ENCODE data around the gene SNX20.

The SNX20 gene

DNA sequence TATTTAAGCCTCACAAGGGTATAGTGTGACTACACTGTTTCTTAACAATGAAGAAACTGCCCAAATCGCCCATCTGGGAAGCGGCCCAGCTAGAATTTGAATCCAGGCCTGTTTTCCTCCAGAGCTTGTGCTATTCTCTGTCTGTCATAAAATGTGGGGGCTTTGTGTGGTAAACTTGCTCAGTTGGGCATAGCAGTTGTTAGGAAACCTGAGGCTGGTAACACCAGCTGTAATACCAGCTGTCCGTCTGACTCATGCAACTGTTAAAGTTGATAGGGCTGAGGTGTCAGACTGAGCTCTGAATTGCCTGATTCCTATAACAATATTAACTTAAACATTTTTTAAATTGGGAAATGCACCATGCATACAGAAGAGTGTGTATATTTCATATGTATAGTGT lies 21.6 kb upstream of the SNX20 start:
- DNase-seq, result no peak

GRCh38 chr16:50699326-50700159 lies 18.4 kb upstream of the SNX20 start:
- DNase-seq, result peak; percentile 60 to 61

DNA sequence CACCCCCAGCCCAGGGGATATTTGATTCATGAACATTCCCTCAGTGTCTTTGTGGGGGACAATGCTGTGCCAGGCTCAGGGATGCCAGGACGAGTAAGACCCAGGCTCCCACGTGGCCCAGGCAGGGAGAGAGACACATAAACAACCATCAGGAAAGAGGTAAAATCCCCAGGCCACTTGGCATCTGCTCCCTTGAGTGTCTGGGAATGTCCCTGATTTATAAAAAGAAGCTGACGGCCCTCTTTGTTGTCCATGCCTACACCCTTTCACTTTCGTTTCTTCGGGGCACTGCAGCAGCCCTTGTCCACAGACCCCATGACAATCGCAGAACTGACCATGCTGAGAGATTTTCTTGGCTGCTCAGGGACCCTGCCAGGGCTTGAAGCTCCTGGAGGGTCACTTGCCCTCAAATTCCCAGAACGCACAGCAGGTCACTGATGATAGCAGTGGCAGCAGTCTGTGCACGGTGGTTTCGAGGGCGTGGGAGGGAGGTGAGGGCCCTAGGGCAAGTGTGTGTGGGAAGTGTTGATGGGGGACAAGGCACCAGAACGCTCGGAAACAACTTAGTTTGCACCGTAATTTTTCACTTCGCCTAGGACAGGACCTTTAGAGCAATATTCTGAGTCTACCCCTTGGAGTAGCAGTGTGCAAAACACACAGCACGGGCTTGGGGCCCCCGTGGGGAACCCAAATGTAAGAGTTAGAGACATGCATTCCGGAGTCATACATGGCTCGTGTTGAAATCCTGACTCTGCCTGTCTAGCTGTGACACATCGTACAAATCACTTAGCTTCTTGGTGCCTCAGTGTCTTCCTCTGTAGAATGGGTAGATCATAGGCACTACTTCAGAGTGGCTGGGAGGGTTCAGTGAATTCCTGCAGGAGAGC lies 17.0 kb upstream of the SNX20 start:
- DNase-seq, result peak; percentile 42 to 59

DNA sequence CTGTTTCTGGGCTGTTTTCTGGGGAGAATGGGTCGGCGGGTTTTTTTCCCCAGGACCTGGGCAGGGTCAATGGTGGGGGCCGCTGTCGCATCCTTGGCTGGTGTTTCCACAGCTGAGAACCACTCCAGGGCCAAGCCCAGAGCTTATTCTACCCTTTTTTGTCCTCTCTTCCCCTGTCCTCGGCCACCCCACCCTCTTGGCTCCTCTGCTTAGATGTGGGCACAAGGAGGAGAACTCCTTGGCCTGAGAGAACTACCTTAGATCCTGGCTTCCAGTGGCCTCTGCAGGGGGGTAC lies 16.3 kb upstream of the SNX20 start:
- DNase-seq, result no peak

- peak; percentile 47 to 60 for DNase-seq
Measured at GRCh38 chr16:50696575-50697420, 15.7 kb upstream of the SNX20 start.

DNA sequence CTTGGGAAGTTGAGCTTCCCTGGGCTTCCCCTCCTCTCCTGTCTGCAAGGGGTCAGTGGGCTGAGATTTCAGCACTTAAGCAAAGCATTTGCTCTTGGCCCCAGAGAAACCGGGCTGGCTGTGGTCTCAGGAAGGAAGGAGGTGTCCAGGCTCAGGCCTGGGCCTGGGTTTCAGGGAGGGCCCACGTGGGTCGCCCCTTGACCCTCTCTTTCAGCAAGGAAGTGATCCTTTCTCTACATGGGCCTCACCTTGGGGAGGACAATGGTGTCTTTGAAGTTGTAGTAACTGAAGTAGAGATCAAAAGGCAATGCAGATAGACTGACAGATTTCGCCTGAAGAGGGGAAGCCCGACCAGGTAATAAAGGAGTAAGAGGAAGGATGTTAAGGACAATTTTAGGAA lies 15.0 kb upstream of the SNX20 start:
- no peak for DNase-seq

DNA sequence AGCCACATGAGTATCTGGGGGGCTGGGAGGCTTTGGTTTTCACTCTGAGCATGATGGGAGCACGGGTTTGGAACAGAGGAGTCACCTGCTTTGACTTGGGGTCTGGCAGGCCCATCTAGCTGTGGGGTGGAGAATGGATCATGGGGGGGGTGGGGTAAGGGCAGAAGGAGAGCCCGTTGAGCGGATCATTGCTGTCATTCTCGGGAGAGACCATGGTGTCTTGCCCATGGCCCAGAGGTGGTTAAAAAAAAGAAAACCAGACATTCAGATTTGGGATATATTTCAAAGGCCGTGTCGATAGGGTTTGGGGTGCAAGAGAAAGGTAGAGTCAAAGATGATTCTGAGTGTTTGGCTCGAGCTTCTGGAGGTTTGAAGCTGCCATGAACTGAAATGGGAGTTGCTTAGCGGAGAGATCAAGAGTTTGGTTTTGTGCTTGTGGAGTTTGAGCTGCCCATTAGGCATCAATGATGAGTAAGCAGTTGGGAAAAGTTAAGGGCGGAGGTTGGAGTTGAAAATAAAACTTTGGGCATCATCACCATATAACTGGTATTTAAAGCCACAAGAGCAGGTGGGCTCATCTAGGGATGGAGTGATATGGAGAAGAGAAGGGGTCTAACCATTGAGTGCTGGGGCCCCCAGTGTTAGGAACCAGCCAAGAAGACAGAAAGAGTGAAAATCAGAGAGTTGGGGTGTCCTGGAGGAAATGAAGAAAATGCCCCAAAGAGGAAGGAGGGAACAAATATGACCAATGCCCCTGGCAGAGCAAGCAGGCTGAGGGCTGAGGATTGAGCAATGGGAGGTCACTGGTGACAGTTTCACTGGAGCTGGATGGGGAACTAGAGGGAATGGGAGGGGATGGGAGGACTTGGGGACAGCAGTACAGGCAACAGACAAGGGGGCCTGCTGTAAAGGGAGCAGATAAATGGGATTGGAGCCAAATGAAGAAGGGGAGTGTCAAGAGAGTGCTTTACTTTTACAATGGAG lies 14.2 kb upstream of the SNX20 start:
- DNase-seq, result no peak

GRCh38 chr16:50694206-50694605 lies 13.1 kb upstream of the SNX20 start:
- DNase-seq, result no peak

DNA sequence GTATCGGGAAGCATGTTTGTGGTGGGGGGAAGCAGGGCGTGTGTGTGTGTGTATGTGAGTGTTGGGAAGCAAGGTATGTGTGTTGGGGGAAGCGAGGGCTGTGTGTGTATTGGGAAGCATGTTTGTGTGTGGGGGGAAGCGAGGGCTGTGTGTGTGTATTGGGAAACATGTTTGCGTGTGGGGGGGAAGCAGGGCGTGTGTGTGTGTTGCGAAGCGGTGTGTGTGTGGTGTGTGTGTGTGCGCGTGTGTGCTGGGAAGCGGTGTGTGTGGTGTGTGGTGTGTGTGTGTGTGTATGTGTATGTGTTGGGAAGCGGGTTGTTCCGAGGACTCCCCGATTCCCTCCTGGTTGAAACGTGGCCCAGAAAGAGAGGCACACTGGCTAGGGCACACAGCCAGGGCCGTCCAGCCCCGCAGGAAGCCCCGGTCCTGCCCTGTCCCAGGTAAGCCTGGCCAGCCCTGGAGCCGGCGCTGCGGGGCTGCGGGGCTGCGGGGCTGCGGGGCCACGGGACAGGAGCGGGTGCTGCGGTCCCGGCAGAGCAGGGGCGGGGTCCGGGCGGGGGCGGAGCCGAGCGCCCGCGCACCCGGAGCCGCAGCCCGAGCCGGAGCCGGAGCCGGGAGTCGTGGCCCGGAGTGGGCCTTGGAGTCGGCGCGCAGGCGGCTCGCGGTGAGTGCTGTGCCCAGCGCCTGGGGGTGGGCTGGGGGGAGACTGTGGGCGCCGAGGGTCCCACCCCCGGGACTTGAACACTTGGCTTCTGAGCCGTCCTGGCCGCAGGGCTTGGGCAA lies 12.1 kb upstream of the SNX20 start, which contains the start of gene NOD2:
Gene NOD2 (plus strand): TSS at position 608 of the 783 bp plus-strand sequence. CDS start 5,890 bp downstream, outside the sequence.
- DNase-seq, result no peak

DNA sequence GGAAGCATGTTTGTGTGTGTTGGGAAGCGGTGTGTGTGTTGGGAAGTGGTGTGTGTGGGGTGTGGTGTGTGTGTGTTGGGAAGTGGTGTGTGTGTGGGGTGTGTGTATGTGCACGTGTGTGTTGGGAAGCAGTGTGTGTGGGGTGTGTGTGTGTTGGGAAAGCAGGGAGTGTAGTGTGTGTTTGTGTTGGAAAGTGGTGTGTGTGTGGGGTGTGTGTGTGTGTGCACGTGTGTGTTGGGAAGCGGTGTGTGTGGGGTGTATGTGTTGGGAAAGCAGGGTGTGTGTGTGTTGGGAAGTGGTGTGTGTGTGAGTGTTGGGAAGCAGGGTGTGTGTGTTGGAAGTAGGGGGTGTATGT lies 11.5 kb upstream of the SNX20 start:
- no peak for DNase-seq

GRCh38 chr16:50690177-50690576 lies 9.1 kb upstream of the SNX20 start:
- DNase-seq, result no peak

GRCh38 chr16:50688867-50689266 lies 7.8 kb upstream of the SNX20 start:
- no peak for DNase-seq

DNA sequence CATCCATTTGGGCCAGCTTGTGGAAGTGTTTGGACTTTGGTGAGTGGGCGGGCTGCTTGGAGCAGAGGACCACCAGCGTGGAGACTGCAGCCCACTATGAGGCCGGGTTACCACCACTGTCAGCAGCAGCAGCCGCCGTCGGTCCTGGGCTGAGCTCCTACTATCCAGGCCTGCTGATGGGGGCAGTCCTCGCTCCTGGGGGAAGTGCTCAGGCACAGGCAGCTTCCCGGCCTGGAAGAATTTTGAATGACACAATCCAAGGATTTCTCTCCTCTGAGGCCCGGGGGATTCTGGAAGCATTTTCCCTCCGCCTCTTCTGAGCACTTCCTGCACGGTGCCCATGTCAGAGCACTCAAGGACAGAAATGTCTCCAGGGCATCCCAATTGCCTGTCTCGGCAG lies 7.0 kb upstream of the SNX20 start:
- no peak for DNase-seq

DNA sequence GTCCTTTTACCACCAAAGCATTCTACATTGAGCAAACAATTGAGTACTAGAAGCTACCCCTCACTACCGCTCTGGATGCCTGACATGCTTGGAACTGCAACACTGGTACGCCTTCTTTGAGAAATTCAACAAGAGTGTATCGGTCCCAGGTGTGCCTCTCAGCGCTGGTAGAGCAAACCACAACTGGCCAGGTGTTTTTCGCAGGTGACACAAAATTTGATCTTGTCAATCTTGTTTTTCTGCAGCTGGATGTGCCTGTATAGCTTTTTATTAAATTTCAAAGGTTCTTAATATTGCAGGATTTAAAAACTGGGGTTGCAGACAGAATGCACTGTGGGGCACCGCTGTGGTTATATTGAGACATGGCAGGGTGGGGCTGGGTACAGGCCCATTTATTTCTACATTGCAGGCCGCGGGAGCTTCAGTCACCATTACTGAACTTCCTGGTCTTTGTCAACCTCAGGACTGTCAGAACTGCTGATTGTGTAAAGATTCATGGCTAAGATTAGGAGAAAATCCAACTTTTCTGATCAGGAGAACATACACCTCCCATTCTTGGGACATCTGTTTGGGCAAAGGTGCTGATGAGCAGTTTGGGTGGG lies 4.5 kb upstream of the SNX20 start:
- no peak for DNase-seq

GRCh38 chr16:50684823-50685461 lies 3.8 kb upstream of the SNX20 start:
- no peak for DNase-seq

DNA sequence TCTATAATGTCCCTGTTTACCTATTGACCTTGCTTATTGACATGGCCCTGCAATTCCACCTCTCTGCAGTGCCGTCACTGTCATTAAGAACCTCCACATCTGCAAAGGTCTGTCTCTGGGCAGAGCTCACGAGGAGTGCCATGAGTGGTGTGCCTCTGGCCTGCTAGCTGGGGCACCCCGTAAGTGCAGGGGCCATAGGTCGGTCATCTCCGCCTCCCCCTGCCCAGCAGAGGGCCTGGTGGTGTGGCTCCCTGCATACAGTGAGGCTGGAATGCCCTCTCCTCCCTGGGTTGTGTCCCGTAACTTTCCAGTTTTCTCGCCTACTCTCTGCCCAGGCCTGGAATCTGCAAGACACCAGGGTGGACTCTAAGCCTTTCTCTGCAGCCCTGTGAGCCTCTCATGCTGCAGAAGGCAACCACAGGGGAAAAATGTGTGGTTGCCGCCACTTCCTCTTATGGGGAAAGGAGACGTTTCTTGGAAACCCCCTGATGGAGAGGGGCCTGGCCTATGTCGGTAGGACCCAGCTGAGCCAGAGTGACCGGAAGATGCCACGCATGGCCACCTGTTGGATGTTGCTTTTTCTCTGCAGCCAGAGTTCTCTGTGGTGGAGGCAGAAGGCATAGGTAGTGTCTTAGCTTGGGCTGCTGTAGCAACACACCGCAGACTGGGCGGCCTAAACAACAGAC lies 2.7 kb upstream of the SNX20 start:
- DNase-seq, result no peak

DNA sequence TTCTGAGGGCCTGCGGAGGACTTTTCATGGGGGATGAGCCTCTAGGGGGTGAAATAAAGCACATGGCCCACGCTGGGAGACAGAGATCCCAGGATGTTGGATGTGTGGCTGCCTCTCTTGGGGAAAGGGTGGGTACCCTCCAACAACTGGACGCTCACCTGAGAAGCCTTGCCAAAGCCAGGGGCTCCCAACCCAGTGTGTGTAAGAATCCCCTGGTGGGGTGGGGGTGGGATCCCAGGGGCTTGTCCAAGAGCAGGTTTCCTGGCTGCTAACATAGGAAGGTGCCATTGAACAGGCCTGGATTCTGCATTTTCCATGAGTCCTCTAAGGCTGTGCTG lies 587 bp downstream of the SNX20 start:
- no peak for DNase-seq

DNA sequence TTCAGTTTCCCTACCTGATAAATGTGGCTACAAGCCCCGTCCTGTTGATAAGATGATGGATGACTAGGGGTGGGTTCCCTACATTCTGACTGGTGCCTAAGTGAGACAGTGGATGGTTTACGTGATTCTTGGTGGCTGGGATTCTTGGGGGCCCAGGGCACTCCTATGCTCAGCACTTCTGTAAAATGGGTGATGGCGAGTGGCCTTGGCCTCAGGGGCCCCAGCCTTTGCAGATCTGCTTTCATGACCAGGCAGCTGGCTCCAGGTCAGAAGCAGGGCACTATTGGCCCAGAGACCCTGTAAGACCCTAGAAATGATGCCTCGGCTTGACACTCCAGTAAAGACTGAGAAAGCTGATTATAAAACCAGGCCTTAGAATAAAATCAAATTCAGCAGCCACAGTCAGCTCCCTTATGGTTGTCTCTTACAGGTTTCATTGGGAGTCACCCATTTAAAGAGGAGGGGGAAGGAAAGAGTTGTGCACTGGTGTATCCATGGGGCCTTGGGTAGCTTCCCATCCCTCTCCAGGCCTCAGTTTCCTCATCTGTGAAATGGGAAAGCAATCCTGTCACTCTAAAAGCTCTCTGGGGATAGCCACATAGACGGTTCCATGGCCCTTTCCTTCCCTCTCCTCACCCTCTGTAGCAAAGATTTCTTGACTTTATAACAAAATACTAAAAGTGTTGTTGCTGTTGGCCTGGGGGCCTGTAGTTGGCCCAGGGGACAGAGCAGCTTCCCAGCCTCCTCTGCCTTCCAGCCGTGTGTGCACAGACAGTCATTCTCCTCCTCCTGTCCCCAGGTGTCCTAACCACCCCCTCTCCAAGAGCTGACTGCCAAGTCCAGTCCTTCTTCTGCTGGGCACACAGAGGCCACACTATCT lies 1.2 kb downstream of the SNX20 start:
- no peak for DNase-seq

GRCh38 chr16:50679266-50679665 lies 1.8 kb downstream of the SNX20 start:
- DNase-seq, result no peak
